NCI-H1694 treated with DMSO at 0.1 percent for 48 hours (cell line): ENCODE data around the gene TXNRD2.

Source experiments
- DNase-seq: peaks from one replicate; lab custom pipeline; 2025; lab: John Stamatoyannopoulos, UW

Gene TXNRD2

GRCh38 chr22:19941365-19942082 is at the start of gene TXNRD2, which contains the start of gene COMT:
TXNRD2 (minus strand) TSS chr22:19941818; CDS start chr22:19941803, 15 bp downstream.
COMT (plus strand) TSS chr22:19941772; CDS start chr22:19962527, 20,755 bp downstream.
- DNase-seq: no peak

DNA sequence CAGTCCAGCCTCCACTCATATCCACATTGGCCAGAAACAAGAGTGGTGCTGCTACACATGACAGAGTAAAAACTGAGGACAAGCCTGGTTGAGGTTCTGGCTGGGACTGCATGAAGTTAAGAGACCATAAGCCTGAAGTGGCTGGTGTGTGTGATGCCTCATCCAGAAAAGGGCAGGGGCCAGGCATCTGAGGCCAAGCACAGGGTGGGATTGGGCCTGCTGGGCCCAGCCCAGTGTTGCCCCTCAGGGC is 49.7 kb upstream of the TXNRD2 start:
- no peak for DNase-seq

DNA sequence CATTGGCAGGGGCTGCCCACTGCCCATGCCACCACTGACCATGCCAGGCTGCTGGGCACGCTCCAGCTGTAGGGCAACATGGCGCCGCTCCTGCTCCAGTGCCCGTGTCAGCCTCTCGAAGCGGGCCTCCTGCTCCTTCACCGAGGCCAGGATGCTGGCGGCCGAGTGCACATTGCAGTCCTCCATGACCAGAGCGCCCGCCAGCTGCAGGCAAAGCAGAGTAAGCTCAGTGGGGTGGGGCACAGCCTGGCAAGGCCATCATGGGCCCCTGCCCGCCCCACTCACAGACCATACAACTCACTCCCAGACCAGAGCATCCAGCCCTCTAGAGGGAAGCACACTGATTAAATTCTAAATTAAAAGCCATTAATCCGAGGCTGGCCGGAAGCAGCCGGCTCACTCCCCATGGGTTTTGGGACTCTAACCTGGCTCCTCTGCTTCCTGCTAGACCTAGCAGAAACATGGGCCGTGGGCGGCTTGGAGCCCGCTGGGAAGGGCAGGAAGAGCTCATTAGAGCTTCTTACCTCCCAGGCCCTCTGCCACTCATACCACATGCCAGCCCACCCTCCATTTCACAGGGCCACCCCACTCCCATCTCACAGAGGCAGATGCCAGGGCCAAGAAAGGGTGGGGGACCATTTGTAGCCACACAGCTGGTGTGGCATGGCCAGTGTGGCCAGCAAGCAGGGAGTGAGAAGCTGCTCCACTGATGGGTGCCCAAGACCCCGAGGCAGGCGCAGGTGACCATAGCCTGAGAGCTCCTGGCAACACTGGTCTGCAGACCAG is 49.2 kb upstream of the TXNRD2 start:
- no peak for DNase-seq

- no peak for DNase-seq
Observed at GRCh38 chr22:19990188-19990587, 48.6 kb upstream of the TXNRD2 start.

GRCh38 chr22:19989725-19990067 is 48.1 kb upstream of the TXNRD2 start:
- no peak for DNase-seq

GRCh38 chr22:19988965-19989724 is 47.5 kb upstream of the TXNRD2 start:
- no peak for DNase-seq

DNA sequence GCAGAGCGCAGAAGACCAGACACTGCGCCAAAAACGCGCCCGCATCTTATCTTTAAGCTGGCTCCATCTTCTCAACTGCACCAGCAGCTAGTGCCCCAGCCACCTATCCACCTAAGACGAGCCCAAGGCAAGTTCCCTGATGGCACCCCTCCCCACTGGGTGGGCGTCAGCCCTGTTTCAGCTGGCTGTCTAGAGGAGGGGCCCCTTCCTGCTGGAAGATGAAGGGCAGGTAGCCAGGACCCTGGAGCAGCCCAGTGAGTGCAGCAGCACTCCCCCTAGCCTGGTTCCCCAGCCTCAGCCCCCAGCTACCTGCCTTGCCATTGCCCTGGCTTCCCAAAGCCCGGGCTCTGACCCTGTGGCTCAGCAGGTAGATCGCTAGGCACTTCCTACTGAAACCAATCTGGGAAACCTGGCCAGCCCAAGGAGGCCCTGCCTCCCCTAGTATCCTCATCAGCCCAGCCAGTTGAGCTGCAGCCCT is 46.8 kb upstream of the TXNRD2 start:
- DNase-seq: no peak

- DNase-seq: no peak
Observed at GRCh38 chr22:19987394-19988306, 46.0 kb upstream of the TXNRD2 start.

- no peak for DNase-seq
Observed at GRCh38 chr22:19986410-19987341, 45.1 kb upstream of the TXNRD2 start.

DNA sequence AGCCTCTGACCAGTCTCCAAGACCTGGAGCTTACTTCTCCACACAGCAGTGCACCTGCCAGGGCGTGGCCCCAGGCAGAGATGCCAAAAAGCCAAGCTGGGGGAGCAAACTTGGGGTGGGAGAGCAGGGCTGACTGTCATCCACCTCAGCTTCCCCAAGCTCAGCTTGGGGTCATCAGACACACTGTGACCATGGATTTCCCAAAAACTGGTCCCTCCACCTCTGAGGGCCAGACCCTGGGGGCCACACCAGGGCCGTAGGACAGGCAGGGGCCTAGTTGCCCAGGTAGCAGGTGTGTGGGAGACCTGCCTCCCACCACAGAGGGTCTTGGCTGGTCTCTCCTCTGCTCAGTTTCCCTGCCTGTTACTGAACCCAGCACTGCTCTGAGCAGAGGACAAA is 44.4 kb upstream of the TXNRD2 start:
- DNase-seq: no peak

DNA sequence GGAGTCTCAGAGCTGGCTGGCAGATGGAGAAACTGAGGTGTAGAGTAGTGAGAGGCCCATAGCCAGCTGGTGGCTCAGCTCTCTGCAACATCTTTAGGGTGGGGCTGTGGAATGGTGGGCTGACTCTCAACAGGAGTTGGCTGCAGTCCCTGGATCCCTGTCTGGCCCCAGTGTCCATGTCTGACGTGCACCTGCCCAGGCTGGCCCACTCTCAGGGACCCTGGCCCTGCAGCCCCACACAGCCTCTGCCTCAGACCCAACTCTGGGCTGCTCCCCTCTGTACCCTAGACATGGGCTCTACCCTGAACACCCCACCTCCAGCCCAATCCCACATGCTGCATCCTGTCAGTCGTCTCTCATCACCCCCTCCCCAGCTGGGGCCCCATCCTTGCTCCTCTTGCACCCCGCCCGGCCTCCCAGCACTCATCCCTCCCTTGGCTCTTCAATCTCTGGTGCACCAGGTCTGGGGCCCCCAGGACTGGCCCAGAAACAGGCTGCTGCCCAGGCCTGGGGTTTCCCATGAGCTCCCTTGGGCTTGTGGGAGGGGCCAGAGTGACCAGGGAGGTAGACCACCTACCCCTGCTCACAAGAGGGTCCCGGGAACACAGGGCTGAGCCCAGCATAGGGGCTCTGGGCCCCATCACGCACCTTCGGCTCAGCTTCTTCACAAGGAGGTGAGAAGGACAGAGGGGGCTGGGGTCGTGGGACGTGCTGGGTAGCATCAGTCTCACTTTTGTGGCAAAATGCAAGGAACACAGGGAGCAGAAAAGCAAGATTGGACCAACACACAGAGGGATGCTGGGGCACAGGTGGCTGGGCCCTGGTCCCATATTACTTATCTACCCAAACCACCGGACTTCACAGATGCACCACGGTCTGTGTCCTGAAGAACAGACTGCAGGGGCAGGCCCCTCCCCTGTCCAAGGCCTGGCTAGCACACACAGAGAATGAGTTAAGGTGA is 43.5 kb upstream of the TXNRD2 start:
- no peak for DNase-seq

DNA sequence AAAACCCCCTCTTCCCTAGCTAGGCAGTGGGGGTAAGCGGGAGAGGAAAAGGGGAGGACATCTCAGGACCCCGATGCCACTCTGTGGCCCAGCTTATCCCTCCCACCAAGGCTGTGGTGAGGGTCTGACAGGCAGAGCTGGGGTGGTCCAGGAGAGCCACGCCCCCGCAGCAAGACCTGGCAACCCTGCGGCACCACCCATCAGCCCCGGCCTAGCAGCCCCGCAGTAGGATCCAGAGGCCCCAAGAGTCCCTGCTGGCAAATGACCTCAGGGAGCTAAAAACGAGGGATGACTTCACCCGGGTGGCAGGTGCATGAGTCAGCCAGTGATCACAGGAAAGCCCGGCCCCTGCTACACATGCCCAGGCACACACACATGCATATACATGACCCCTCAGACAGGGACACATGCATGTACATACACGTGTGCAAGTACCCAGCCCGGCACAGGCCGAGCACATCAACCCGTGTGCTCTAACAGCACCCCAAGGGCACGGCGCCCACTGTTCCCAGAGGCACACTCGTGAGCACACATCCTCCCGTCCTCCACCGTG is 42.7 kb upstream of the TXNRD2 start:
- peak; percentile 49 for DNase-seq

GRCh38 chr22:19983741-19984140 is 42.1 kb upstream of the TXNRD2 start:
- peak; percentile 9 for DNase-seq

DNA sequence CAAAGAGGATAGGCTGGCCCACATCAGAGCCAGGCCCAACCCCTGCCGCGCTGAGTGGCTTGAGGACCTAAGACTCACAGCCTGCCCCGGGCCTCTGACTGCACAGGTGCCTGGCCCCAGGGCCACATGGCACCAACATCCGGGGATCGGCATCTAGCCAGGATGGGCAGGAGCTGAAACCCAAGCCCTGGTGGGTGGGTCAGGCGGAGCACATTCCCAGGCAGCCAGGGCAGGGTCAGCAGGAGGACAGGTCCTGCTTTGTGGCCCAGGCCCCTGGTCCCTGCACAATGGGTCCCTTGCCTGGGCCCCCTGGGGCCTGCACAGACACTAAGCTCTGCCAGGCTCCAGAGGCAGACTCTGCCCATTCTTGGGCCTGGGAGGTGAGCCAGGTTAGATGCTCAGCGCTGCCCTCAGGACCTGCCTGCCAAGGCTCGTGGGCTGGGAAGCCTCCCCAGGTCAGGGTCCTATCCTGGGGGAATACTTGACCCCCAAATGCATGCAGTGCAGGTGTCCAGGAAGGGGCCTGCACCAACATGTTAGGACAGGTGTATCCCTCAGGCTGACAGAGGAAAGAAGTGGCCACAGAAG is 41.5 kb upstream of the TXNRD2 start:
- no peak for DNase-seq

- no peak for DNase-seq
Observed at GRCh38 chr22:19981961-19982920, 40.6 kb upstream of the TXNRD2 start.

- DNase-seq: no peak
Observed at GRCh38 chr22:19981171-19981960, 39.7 kb upstream of the TXNRD2 start.

GRCh38 chr22:19980766-19981165 is 39.1 kb upstream of the TXNRD2 start:
- DNase-seq: no peak
